IMR-90 (cell line): Measurements from ENCODE around the gene GMEB1. TPM values are rescaled to one million over a fixed set of nuclear protein-coding genes. Genes with fewer than 3 reads are reported as not detected.

ENCODE experiments used
- ATAC-seq: fragments of 200-7000 bp; cut with Tn5 transposase; 2 replicates; pipeline ENCODE4 v1.9.1; 2020; ENCODE audit warnings: low read depth, mild to moderate bottlenecking, moderate library complexity
- BruUV-seq: library from RNA; stranded (reverse); fragments of 400-500 nt; replicated peaks from 2 replicates; lab custom pipeline; 2021; lab: Mats Ljungman, UMichigan
- CTCF ChIA-PET: fragments of 300-600 bp; formaldehyde crosslinking; extraction: SDS; loops from one replicate; lab custom pipeline; 2021; ENCODE audit warnings: antibody characterized with exemption; lab: Yijun Ruan, JAX
- POLR2A ChIA-PET: fragments of 300-600 bp; sonication (Branson Sonifier 250); formaldehyde crosslinking; loops from one replicate; lab custom pipeline; 2022; ENCODE audit warnings: antibody characterized with exemption; ENCODE audit not compliant: unreplicated experiment; lab: Charles Lee
- DNase-seq: peaks from one replicate; pipeline ENCODE4 v3.0.0; 2013
- H2AFZ ChIP-seq: replicated peaks from 2 replicates; pipeline ENCODE3; 2013; ENCODE audit warnings: low read length, mild to moderate bottlenecking; ENCODE audit not compliant: poor library complexity
- H2AK5ac ChIP-seq: 2 replicates; pipeline ENCODE4 v1.6.1; 2013; ENCODE audit warnings: low read depth, low read length, inconsistent platforms
- H2AK9ac ChIP-seq: replicated peaks from 2 replicates; pipeline ENCODE3; 2013; ENCODE audit warnings: mild to moderate bottlenecking, low read depth, low read length, moderate library complexity; ENCODE audit not compliant: poor library complexity
- H2BK120ac ChIP-seq: 2 replicates; pipeline ENCODE4 v1.6.1; 2013; ENCODE audit warnings: low read depth, low read length, inconsistent platforms
- H2BK15ac ChIP-seq: 3 replicates; pipeline ENCODE4 v1.6.1; 2013; ENCODE audit warnings: low read depth, low read length, inconsistent platforms
- H2BK20ac ChIP-seq: 2 replicates; pipeline ENCODE4 v1.6.1; 2013; ENCODE audit warnings: low read depth, mild to moderate bottlenecking, inconsistent platforms, low read length, moderate library complexity
- H2BK5ac ChIP-seq: 2 replicates; pipeline ENCODE4 v1.6.1; 2013; ENCODE audit warnings: mild to moderate bottlenecking, low read depth, low read length, inconsistent platforms; ENCODE audit not compliant: poor library complexity, severe bottlenecking
- H3K14ac ChIP-seq: replicated peaks from 2 replicates; pipeline ENCODE4 v1.6.1; 2013; ENCODE audit warnings: low read depth, low read length, inconsistent platforms
- H3K18ac ChIP-seq: 2 replicates; pipeline ENCODE4 v1.6.1; 2013; ENCODE audit warnings: low read depth, low read length, control low read depth
- H3K23ac ChIP-seq: 2 replicates; pipeline ENCODE4 v1.6.1; 2013; ENCODE audit warnings: low read depth, low read length, inconsistent platforms
- H3K27ac ChIP-seq: 2 replicates; pipeline ENCODE4 v1.5.1; 2013; ENCODE audit warnings: mild to moderate bottlenecking, control low read depth, low read length; ENCODE audit not compliant: insufficient read depth
- H3K27me3 ChIP-seq: 2 replicates; pipeline ENCODE4 v1.6.1; 2013; ENCODE audit warnings: low read length; ENCODE audit not compliant: control insufficient read depth, insufficient read depth
- H3K36me3 ChIP-seq: 2 replicates; pipeline ENCODE4 v1.6.1; 2013; ENCODE audit warnings: low read length, mixed read lengths; ENCODE audit not compliant: control insufficient read depth, insufficient read depth
- H3K4ac ChIP-seq: 2 replicates; pipeline ENCODE4 v1.6.1; 2013; ENCODE audit warnings: low read depth, low read length, inconsistent platforms
- H3K4me1 ChIP-seq: 2 replicates; pipeline ENCODE4 v1.6.1; 2013; ENCODE audit warnings: low read length, mixed read lengths; ENCODE audit not compliant: control insufficient read depth, insufficient read depth
- H3K4me2 ChIP-seq: 2 replicates; pipeline ENCODE4 v1.6.1; 2013; ENCODE audit warnings: low read depth, mild to moderate bottlenecking, control low read depth, low read length, moderate library complexity
- H3K4me3 ChIP-seq: 2 replicates; pipeline ENCODE4 v1.5.1; 2013; ENCODE audit warnings: low read depth, mild to moderate bottlenecking, control low read depth, low read length, moderate library complexity; ENCODE audit not compliant: insufficient read depth
- H3K56ac ChIP-seq: 2 replicates; pipeline ENCODE4 v1.6.1; 2013; ENCODE audit warnings: low read length, inconsistent platforms; ENCODE audit not compliant: insufficient read depth; ENCODE audit errors: extremely low read depth
- H3K79me1 ChIP-seq, 2 experiments: 2 replicates each; pipeline ENCODE4 v1.6.1; 2013; ENCODE audit warnings: low read length in 2 of 2, inconsistent platforms in 1 of 2, low read depth in 1 of 2
- H3K9ac ChIP-seq: 2 replicates; pipeline ENCODE4 v1.6.1; 2013; ENCODE audit warnings: low read depth, low read length, control low read depth
- H3K9me1 ChIP-seq: 2 replicates; pipeline ENCODE4 v1.6.1; 2013; ENCODE audit warnings: low read length, inconsistent platforms; ENCODE audit not compliant: insufficient read depth
- H3K9me3 ChIP-seq: 2 replicates; pipeline ENCODE4 v1.6.1; 2013; ENCODE audit warnings: low read length; ENCODE audit not compliant: control insufficient read depth, insufficient read depth
- H4K20me1 ChIP-seq: 2 replicates; pipeline ENCODE4 v1.6.1; 2013; ENCODE audit warnings: low read length, inconsistent platforms; ENCODE audit not compliant: insufficient read depth
- H4K5ac ChIP-seq: 2 replicates; pipeline ENCODE4 v1.6.1; 2013; ENCODE audit warnings: mild to moderate bottlenecking, low read depth, low read length, control low read depth
- H4K8ac ChIP-seq, 2 experiments: 2 replicates each; pipeline ENCODE4 v1.6.1; 2013; ENCODE audit warnings: low read depth in 2 of 2, low read length in 2 of 2, control low read depth in 1 of 2, inconsistent platforms in 1 of 2
- H4K91ac ChIP-seq: 2 replicates; pipeline ENCODE4 v1.6.1; 2013; ENCODE audit warnings: low read depth, low read length, inconsistent platforms; ENCODE audit not compliant: insufficient read depth
- CTCF ChIP-seq: conservative IDR thresholded peaks from 2 replicates; pipeline ENCODE4 v1.5.1; 2012; ENCODE audit warnings: mild to moderate bottlenecking, low read depth, low read length, improper control_type of control experiment
- FOS ChIP-seq: fragments of 150-350 bp; IDR thresholded peaks from 2 replicates; pipeline ENCODE4 v1.6.1; 2016; ENCODE audit warnings: low read depth, low read length
- MAZ ChIP-seq: IDR thresholded peaks from 2 replicates; pipeline ENCODE4 v1.6.1; 2012; ENCODE audit warnings: low read depth, mild to moderate bottlenecking, low read length, improper control_type of control experiment, moderate library complexity, borderline replicate concordance
- RCOR1 ChIP-seq: IDR thresholded peaks from 2 replicates; pipeline ENCODE4 v1.6.1; 2012; ENCODE audit warnings: mild to moderate bottlenecking, low read length, improper control_type of control experiment; ENCODE audit not compliant: insufficient replicate concordance
- USF2 ChIP-seq: fragments of 150-350 bp; IDR thresholded peaks from 2 replicates; pipeline ENCODE4 v1.6.1; 2017; ENCODE audit warnings: mild to moderate bottlenecking, antibody characterized with exemption, low read length, low read depth
- WGBS, 2 experiments: methylation state at CpG; one replicate each; pipeline versions ENCODE4 v1.1.5 to v1.1.7; 2013; ENCODE audit warnings: missing lambda C conversion rate in 2 of 2; ENCODE audit not compliant: insufficient read length in 1 of 2; ENCODE audit errors: extremely low coverage in 2 of 2; 5-methylcytosine and 5-hydroxymethylcytosine counted together
- dilution Hi-C: fragments of 300-500 bp; cut with HindIII; formaldehyde crosslinking; loops from one replicate; pipeline ENCODE4 v1.14.3; 2018; ENCODE audit warnings: low sequenced_read_pairs; ENCODE audit not compliant: unreplicated experiment
- in situ Hi-C: fragments of 300-500 bp; cut with MboI; formaldehyde crosslinking; loops from 3 replicates; pipeline ENCODE4 v1.14.3; 2019; ENCODE audit warnings: low sequenced_read_pairs, inconsistent platforms, mixed read lengths
- intact Hi-C: fragments of 100-400 bp; cut with micrococcal nuclease; formaldehyde crosslinking; loops from 2 replicates; pipeline ENCODE4 v1.10.0; 2022
- polyA plus RNA-seq, 3 experiments: library from polyadenylated mRNA; depleted of rRNA; stranded (reverse); fragments of >200 nt; gene quantifications; 2 replicates each; pipeline ENCODE4 v1.2.3, GENCODE V29; 2012; ENCODE audit warnings: low replicate concordance in 1 of 3
- total RNA-seq: library from RNA; depleted of rRNA; stranded (reverse); fragments of >200 nt; gene quantifications from 2 replicates; pipeline ENCODE4 v1.2.3, GENCODE V29; 2012

GMEB1 gene
- total and polyA plus RNA-seq, 2 of the 4 experiments (the other 2 are of a cell fraction): 7.1 to 7.9 TPM

GRCh38 chr1:28682840-28683239 lies 14.3 kb downstream of the GMEB1 start:
- Histone ChIP-seq H2AK9ac (no peak overlapping the region), H2BK120ac (no peak overlapping the region), H4K91ac (no peak overlapping the region), H3K4me1 (peaks cover 4% of the 10 kb centered on the region), H3K4ac (no peak overlapping the region), H3K36me3 (peaks cover 5% of the 10 kb centered on the region), H3K18ac (no peak overlapping the region), H3K27me3 (no peaks in the 10 kb centered on the region), H2BK5ac (no peak overlapping the region), H3K9me3 (no peaks in the 10 kb centered on the region), H4K20me1 (no peaks in the 10 kb centered on the region), H4K8ac (no peak overlapping the region), H3K4me3 (no peak overlapping the region), H3K27ac (no peak overlapping the region), H2AFZ (no peak overlapping the region), H3K56ac (peak overlapping the region; percentile 20; the same call in 1 of the 2 replicates), H3K4me2 (no peak overlapping the region), H3K9me1 (peaks cover 8% of the 10 kb centered on the region; the same call in 1 of the 2 replicates), H3K9ac (no peak overlapping the region), H2BK20ac (no peak overlapping the region), H3K23ac (no peak overlapping the region), H3K14ac (no peak overlapping the region), H4K5ac (no peak overlapping the region), H2AK5ac (no peak overlapping the region), H2BK15ac (no peak overlapping the region), H3K79me1 (peaks cover 12 to 34% of the 10 kb centered on the region in 2 experiments)
- in situ Hi-C loops (no loop called here), intact Hi-C loops (no loop called here), dilution Hi-C loops (no loop called here)
- ChIA-PET CTCF (interaction anchor here (1.3 kb wide), 1 partner anchor 53 kb away, joined by 4 read pairs; no protein-coding TSS in a partner anchor), POLR2A (no interaction called here)
- no peak for ATAC-seq
- 100% methylated on average over 2 of the region's 6 CpGs; no CpG with 5 or more reads in 1 of the 2 experiments for WGBS, 2 experiments
- DNase-seq: peak; percentile 31
- BruUV-seq: no TSS peak
- TF ChIP-seq USF2 (no peak), MAZ (no peak), CTCF (no peak), FOS (no peak), RCOR1 (no peak)
